Loucy (cell line): ENCODE measurements around the gene IRGC.

Experiments used
- H2AFZ ChIP-seq: fragments of 200-600 bp; sonication (generic); 2 replicates; pipeline ENCODE4 v1.6.0; 2016; ENCODE audit warnings: antibody characterized with exemption, mild to moderate bottlenecking, low read length, moderate library complexity
- H3F3A ChIP-seq: fragments of 200-600 bp; 2 replicates; pipeline ENCODE4 v1.6.0; 2016; ENCODE audit warnings: antibody characterized with exemption, low read depth, mild to moderate bottlenecking
- H3K27me3 ChIP-seq: fragments of 200-600 bp; sonication (generic); 2 replicates; pipeline ENCODE4 v1.6.1; 2014; ENCODE audit warnings: low read length, mild to moderate bottlenecking; ENCODE audit not compliant: insufficient read depth, poor library complexity, severe bottlenecking
- H3K36me3 ChIP-seq: fragments of 200-600 bp; sonication (generic); 2 replicates; pipeline ENCODE4 v1.6.1; 2016; ENCODE audit warnings: low read length; ENCODE audit not compliant: insufficient read depth
- H3K4me1 ChIP-seq: fragments of 200-600 bp; sonication (generic); 2 replicates; pipeline ENCODE4 v1.5.1; 2014; ENCODE audit warnings: low read length, mild to moderate bottlenecking; ENCODE audit not compliant: insufficient read depth, poor library complexity, severe bottlenecking
- H3K4me2 ChIP-seq: fragments of 200-600 bp; sonication (generic); 2 replicates; pipeline ENCODE4 v1.6.0; 2014; ENCODE audit warnings: antibody characterized with exemption, low read length, low read depth, mild to moderate bottlenecking; ENCODE audit not compliant: poor library complexity, severe bottlenecking
- H3K4me3 ChIP-seq: fragments of 200-600 bp; sonication (generic); 2 replicates; pipeline ENCODE4 v1.5.1; 2014; ENCODE audit warnings: low read length, mild to moderate bottlenecking, mixed read lengths; ENCODE audit not compliant: poor library complexity, severe bottlenecking
- H3K79me2 ChIP-seq: fragments of 200-600 bp; sonication (generic); 2 replicates; pipeline ENCODE4 v1.6.1; 2014; ENCODE audit warnings: low read length; ENCODE audit not compliant: insufficient read depth
- H3K9ac ChIP-seq: fragments of 200-600 bp; sonication (generic); 2 replicates; pipeline ENCODE4 v1.6.0; 2014; ENCODE audit warnings: mild to moderate bottlenecking, low read depth, low read length, moderate library complexity; ENCODE audit not compliant: poor library complexity, severe bottlenecking
- H3K9me2 ChIP-seq: fragments of 200-600 bp; sonication (generic); replicated peaks from 2 replicates; pipeline ENCODE4 v1.6.1; 2016; ENCODE audit warnings: low read depth, low read length, mixed read lengths
- H3K9me3 ChIP-seq: fragments of 200-600 bp; sonication (generic); 2 replicates; pipeline ENCODE4 v1.6.1; 2014; ENCODE audit warnings: mild to moderate bottlenecking, antibody characterized with exemption, low read length, low read depth; ENCODE audit not compliant: insufficient read depth
- H4K20me1 ChIP-seq: fragments of 200-600 bp; sonication (generic); 2 replicates; pipeline ENCODE4 v1.6.0; 2014; ENCODE audit warnings: antibody characterized with exemption, low read length, mild to moderate bottlenecking; ENCODE audit not compliant: insufficient read depth, poor library complexity, severe bottlenecking
- EZH2phosphoT487 ChIP-seq: fragments of 200-600 bp; IDR thresholded peaks from 2 replicates; pipeline ENCODE4 v1.6.1; 2018; ENCODE audit warnings: antibody characterized with exemption, mild to moderate bottlenecking, moderate library complexity, borderline replicate concordance
- TF ChIP-seq, protein P1 (sequence below): fragments of 200-600 bp; sonication (generic); conservative IDR thresholded peaks from 2 replicates; pipeline ENCODE4 v1.5.1; 2014; ENCODE audit warnings: mild to moderate bottlenecking, antibody characterized with exemption, low read length

IRGC gene

DNA sequence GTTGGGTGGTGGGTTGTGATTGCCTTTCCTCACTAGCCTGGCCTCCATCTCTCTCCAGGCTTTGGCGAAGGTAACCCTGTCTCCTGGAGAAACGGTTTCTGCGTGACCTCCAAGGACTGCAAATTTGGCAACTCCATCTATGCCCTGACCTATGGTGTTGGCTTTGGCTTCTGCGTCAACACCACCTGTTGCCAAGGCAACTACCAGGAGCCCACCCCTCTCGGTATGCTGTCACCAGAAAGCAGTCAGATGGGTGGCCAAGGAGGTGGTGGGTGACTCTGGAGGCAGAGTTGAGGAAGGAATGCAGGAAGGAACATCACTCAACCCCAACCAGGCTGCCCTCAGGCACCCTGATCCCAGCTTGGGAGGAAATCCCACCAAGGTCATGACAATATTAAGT is 18.6 kb upstream of the IRGC start:
- no peaks in the 10 kb centered on the region for H3K36me3 ChIP-seq
- H3K4me1 ChIP-seq, result no peaks in the 10 kb centered on the region
- H3K4me3 ChIP-seq, result no peak overlapping the region
- no peaks in the 10 kb centered on the region for H3K27me3 ChIP-seq
- H3K4me2 ChIP-seq, result no peak overlapping the region
- no peaks in the 10 kb centered on the region for H3F3A ChIP-seq
- H3K9me3 ChIP-seq, result no peaks in the 10 kb centered on the region
- TF ChIP-seq EZH2phosphoT487, result no peak
- TF ChIP-seq, protein P1, sequence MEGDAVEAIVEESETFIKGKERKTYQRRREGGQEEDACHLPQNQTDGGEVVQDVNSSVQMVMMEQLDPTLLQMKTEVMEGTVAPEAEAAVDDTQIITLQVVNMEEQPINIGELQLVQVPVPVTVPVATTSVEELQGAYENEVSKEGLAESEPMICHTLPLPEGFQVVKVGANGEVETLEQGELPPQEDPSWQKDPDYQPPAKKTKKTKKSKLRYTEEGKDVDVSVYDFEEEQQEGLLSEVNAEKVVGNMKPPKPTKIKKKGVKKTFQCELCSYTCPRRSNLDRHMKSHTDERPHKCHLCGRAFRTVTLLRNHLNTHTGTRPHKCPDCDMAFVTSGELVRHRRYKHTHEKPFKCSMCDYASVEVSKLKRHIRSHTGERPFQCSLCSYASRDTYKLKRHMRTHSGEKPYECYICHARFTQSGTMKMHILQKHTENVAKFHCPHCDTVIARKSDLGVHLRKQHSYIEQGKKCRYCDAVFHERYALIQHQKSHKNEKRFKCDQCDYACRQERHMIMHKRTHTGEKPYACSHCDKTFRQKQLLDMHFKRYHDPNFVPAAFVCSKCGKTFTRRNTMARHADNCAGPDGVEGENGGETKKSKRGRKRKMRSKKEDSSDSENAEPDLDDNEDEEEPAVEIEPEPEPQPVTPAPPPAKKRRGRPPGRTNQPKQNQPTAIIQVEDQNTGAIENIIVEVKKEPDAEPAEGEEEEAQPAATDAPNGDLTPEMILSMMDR, result no peak
- no peak overlapping the region for H3K9ac ChIP-seq
- H4K20me1 ChIP-seq, result no peaks in the 10 kb centered on the region
- no peak overlapping the region for H2AFZ ChIP-seq
- H3K79me2 ChIP-seq, result no peaks in the 10 kb centered on the region
- no peaks in the 10 kb centered on the region for H3K9me2 ChIP-seq

DNA sequence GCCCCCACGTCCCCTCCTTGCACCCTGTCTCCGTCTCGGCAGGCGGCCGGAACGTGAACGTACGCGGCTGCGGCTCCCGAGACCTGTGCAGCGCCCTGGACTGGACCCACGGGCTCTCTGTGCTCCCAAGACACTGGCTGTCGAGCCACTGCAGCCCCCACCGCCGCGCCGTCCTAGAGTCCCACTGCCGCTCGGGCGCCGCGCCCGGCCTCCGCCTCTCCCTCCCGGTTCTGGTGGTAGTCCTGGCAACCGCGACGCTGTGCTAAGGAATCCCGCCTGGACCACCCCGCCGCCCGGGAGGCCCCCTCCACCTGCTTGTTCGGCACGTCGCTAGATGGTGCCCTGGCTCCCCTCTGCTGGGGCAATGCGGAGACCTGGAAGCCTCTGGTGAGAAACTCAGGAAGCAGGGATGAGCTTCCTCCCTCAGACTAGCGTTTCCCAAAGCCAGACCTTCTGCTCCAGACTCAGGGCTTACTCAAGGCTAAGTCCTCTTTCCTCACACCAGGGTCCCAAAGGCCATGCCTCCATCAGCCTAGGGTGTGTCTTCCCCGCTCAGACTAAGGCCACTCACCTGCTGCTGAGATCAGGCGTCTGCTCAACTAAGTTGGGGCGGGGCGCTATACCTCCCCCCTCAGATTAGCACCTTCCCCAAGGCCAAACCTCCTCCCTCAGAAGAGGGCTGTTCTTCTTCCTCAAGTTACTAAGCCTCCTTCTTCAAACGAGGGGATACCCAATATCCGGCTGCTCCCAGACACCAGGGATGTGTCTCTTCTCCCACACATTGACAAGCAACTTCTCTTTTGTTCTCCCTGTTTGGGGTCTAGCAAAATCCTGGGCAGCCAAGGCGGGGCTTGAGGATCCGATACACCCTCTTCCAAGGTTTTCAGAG is 16.1 kb upstream of the IRGC start:
- no peak overlapping the region for H2AFZ ChIP-seq
- H3K36me3 ChIP-seq, result no peaks in the 10 kb centered on the region
- H3F3A ChIP-seq, result no peaks in the 10 kb centered on the region
- no peak overlapping the region for H3K4me3 ChIP-seq
- no peaks in the 10 kb centered on the region for H3K27me3 ChIP-seq
- H3K4me1 ChIP-seq, result no peaks in the 10 kb centered on the region
- H3K9me2 ChIP-seq, result no peaks in the 10 kb centered on the region
- TF ChIP-seq, protein P1, result no peak
- no peak for TF ChIP-seq EZH2phosphoT487
- no peaks in the 10 kb centered on the region for H4K20me1 ChIP-seq
- no peak overlapping the region for H3K9ac ChIP-seq
- no peaks in the 10 kb centered on the region for H3K79me2 ChIP-seq
- no peak overlapping the region for H3K4me2 ChIP-seq
- H3K9me3 ChIP-seq, result no peaks in the 10 kb centered on the region

- Histone ChIP-seq H3K4me1 (no peaks in the 10 kb centered on the region), H3K27me3 (no peaks in the 10 kb centered on the region), H3K4me2 (no peak overlapping the region), H3K36me3 (no peaks in the 10 kb centered on the region), H3K9me2 (no peaks in the 10 kb centered on the region), H3K9ac (no peak overlapping the region), H3K4me3 (no peak overlapping the region), H3F3A (no peaks in the 10 kb centered on the region), H4K20me1 (no peaks in the 10 kb centered on the region), H2AFZ (no peak overlapping the region), H3K9me3 (no peaks in the 10 kb centered on the region), H3K79me2 (no peaks in the 10 kb centered on the region)
- TF ChIP-seq, protein P1, result no peak
- TF ChIP-seq EZH2phosphoT487, result no peak
Observed at GRCh38 chr19:43700395-43701000, 15.4 kb upstream of the IRGC start.
